GM21528 (cell line): ENCODE measurements around the gene FTL.

Source experiments
- ATAC-seq: cut with Tn5 transposase; IDR thresholded peaks from one replicate; pipeline ENCODE4 v1.9.1; 2021; ENCODE audit warnings: mild to moderate bottlenecking, moderate library complexity; ENCODE audit not compliant: unreplicated experiment, low FRiP score

FTL gene

DNA sequence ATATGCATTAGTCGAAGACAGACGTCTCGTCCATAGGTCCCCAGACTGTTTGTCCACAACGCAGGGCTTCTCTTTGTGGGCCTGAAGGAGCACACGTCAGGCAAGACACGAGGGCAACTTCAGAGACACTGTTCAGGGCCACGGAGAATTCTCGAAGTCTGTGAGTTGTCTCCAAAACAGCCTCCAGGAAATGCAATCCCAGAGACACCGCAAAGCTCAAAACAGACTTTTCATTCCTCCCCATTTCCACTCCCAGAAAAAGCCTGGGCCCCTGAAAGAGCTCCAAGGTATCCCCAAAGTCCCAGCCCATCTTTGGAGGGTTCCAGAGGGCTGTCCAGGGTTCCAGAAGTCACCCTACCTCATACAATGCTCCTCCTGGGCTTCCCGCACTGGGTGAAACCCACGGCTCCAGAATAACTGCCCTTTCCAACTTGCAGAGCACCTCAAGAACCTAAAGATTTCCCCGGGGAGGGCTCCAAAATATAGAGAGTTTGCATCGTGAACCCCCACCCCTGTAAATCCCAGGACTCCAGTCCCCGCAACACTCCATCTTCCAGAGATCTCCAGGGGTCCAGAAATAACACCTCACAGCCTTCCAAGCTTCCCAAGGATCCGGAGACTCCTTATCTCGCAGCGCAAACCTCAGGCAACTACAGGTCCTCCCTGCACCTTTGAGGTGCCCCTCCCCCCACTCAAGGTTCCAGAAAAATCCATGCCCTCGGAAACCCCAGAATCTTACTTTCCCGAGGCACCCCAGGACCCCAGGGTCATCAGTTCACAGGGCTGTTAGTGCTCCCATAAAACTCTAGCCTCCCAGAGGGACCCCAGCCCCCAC lies 687 bp upstream of the FTL start:
- no peak for ATAC-seq

DNA sequence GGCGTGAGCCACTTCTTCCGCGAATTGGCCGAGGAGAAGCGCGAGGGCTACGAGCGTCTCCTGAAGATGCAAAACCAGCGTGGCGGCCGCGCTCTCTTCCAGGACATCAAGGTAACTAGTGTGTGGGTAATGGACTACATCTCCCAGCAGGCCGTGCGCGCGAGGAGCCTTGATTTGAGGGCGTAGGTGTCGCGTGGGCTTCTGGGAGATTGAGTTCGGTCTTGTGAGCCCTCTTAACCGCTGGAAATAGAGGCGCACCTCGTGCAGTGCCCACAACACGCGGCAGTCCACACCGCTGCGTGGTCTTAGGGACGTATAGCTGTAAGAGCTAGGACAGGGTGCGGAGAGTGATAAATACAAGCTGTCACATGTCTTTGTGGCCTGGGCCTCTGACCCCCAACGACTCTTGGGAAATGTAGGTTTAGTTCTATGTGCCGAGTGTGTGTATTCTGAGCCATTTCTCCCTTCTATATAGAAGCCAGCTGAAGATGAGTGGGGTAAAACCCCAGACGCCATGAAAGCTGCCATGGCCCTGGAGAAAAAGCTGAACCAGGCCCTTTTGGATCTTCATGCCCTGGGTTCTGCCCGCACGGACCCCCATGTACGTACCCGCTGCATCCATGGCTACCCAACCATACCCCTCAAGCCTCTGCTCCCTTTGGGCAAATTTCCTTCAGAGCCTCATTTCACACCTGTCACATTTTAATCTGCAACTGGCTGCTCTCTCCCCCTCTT lies 864 bp downstream of the FTL start:
- ATAC-seq: peak; percentile 26

DNA sequence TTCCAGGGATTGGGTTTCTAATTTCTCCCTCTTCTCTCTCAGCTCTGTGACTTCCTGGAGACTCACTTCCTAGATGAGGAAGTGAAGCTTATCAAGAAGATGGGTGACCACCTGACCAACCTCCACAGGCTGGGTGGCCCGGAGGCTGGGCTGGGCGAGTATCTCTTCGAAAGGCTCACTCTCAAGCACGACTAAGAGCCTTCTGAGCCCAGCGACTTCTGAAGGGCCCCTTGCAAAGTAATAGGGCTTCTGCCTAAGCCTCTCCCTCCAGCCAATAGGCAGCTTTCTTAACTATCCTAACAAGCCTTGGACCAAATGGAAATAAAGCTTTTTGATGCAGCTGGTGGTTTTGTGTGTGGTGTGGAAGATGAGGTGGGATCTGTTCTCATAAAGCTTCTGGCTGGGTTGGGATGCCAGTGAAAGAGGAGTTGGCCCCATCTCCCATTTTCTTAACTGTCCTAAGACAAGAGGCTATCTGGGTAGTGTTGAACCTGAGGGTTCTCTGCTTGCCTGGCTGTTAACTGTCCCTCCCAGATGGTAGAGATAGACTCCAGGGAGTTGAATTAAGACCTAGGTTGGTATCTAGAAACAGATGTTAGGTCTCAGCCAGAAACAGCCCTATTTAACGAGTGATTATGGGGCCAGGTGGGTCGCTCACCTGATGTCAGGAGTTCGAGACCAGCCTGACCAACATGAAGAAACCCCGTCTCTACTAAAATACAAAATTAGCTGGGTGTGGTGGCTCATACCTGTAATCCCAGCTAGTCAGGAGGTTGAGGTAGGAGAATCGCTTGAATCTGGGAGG lies 1.6 kb downstream of the FTL start:
- ATAC-seq: no peak

DNA sequence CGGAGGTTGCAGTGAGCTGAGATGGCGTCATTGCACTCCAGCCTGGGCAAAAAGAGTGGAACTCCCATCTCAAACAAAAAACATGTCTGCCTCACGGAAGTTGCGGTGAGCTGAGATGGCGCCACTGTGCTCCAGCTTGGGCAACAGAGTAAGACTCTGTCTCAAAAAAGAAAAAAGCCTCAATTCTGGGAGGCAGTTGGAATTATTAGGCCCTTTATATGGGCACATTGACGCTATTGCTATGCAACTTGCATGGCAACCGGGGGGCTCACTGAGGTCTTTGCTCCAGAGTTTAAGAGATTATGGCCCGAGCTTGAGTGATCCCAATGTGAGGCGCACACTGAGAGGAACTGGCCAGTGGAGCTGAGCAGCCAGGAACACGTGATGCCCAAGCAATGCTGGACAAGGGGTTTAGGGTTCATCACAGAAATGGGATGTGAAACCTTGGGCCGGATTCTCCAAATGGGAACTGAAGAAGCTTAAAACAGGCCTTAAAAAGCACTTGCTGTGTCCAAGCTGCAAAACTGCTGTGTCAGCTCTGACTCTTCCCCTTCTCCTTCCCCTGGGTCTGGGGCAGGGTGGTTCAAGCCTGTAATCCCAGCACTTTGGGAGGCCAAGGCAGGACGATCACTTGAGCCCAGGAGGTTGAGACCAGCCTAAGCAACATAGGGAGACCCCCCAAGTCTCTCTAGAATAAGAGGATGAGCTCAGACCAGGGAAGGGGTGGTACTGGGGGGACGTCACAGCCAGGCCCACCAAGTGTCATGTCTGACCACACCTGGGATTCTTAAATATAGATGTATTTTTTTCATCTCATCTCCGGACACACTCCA lies 2.5 kb downstream of the FTL start:
- no peak for ATAC-seq

DNA sequence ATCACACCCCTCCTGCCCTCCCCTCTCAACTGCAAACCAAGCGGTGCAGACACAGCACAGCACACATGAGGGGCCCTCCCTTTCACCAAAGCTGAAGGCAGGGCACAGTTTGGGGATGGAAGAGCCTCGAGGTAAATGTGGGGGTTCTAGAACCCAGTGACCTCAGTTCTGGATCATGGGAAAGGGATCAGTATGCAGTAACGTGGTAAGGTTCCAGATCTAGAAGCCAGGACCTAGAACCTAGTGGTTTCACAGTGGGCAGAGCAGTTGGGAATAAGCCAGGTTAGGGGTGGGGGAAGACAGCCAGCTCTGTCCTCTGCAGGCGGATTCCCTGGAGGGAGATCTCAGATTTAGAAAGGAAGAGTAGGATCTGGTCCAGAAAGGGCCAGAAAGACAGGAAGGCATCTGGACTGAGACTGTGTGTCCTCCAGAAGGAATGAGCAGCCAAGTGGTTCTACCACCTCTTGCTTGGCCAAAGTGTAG lies 3.1 kb downstream of the FTL start:
- no peak for ATAC-seq

DNA sequence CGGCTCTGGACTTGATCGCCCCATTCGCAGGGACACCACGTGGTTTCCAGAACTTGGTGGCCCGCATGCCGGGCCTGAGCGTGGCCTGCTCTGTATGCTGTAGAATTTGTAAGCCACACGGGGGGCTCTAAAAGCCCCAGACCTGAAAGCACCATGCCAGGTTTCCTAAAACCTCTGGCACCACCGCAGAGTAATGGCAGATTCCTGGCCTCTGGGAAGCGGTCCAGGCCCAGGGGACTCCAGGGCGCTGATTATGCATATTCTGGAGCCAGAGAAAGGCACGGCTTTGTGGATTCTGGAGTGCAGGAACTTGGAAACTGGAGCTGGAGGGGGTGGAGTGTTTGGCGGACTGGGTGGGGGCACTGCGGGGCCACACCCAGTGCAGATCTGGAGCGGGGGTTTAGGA lies 3.7 kb downstream of the FTL start:
- no peak for ATAC-seq

DNA sequence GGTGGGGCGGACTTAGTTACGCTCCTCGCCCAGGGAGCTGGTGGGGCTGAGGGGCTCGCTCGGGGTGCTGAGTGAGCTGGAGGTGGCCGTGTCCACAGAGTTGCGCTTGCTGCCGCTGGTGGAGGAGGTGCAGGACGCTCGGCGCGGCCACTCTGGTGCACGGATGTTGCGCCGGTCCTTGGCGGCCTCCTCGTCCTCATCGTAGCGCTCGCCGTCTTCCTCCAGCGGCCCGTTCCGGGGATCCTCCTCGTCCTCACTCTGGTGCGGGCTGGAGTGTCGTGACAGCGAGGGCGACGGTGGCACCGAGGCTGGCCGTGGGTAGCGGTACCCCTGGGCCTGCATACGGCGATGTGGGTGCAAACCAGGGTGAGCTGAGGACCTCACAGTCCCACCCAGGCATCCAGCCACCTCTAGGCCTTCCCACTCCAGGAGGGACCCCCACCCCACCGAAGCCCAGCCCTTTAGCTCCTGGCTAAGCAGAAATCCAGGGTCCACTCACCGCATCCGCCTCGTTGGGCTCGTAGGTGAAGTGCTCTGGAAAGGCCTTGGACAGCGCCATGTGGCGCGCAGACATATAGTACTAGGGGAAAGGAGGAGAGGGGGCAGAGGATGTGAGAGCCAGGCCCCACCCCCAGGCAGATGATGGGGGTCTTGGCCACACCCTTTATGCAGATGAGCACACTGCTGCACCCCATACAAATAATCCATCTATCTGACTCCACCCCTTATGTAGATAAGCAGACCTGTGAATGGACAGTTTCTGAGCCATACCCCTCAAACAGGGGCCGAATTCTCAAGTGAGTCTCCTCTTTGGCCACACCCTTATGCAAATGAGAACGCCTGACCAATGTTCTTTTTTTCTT lies 4.4 kb downstream of the FTL start:
- no peak for ATAC-seq

DNA sequence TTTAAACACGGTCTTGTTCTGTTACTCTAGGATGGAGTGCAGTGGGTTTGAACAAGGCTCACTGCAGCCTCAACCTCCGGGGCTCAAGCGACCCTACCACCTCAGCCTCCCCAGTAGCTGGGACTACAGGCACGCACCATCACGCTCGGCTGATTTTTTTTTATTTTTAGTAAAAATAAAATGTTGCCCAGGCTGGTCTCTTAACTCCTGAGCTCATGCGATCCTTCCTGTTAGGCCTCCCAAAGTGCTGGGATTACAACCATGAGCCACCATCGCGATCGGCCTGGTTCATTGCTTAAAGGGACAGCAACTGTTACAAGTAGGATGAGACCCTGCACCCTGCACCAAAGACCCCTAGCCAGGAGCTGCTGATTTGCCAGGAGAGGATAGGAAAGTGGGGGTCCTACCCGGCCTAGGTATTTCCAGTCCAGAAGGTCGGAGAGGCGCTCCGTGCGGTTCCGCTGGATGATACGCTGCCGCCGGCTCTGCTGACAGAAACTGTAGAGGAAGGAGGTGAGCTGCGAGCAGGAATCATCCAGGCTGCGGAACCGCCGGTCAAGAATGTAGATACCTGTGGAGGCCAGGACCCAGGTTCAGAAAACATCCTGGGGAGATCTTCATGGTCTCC lies 5.1 kb downstream of the FTL start:
- ATAC-seq: no peak

DNA sequence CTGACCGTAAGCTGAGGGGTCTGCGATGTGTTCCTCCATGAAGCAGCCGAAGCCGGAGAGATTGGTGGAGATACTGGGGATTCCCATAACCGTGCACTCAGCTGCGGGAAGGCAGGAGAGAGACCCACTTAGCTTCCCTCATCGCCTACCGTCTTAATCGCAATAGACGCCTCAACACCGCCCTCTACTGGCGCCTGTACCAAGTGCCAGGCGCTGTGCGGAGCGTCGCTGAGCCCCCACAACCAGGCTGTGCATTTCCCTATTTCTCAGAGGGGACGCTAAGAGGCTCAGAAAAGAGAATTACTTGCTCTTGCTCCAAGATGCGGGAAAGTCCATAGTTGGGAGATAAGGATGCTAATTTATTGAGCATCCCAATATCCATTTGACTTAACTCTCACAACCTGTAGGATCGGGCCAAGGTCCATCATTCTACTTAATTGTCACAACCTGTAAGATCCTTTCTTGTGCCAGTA lies 5.8 kb downstream of the FTL start:
- ATAC-seq: no peak

DNA sequence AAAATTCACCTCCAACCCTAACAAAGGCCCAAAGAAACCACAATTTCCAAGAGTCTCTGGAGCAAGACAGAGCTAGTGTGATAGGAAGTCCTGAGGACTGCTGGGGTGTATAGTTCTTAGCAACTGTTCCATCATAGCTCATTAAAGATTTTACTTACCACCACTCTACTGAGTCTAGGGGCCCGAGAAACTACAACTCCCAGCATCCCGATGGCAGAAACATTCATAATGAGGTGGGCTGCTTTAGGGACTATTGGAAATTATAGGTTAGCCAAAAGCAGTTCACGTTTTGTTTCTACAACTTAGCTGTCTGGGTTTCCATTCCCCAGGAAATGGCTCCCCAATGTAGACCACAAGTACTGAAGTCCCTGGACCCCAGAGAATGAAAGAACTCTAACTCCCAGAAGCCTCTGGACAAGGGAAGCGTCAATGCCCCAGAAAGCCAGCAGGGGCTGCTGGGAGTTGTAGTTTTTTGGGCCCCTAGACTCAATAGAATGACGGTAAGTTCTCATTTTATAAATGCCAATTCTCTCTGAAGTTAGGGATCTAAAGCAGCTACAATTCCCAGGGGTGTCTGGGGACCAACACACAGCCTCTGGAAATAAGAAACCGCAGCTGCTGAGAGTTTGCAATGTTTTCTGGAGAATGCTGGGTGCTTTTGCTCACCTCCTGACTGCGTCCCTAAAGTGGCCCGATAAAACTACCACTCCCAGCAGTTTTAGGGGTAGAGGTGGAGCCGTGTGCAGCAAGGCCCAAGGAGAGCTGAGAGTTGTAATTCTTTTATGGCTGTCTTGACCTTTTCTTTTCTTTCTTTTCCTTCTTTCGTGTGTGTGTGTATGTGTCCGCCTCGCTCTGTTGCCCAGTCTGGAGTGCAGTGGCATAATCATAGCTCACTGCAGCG lies 11.1 kb downstream of the FTL start:
- ATAC-seq: no peak

DNA sequence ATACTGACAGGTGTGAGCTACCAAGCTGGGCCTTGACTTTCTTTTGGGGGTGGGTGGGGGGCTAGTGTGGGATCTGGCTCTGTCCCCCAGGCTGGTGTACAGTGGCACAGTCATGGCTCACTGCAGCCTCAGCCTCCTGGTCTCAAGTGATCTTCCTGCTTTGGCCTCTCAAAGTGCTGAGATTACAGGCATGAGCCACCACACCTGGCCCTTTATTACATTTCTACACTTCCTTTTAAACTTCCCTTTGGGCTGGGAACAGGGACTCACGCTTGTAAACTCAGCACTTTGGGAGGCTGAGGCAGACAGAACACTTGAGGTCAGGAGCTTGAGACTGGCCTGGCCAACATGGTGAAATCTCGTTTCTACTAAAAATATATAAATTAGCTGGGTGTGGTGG lies 12.0 kb downstream of the FTL start:
- ATAC-seq: no peak

DNA sequence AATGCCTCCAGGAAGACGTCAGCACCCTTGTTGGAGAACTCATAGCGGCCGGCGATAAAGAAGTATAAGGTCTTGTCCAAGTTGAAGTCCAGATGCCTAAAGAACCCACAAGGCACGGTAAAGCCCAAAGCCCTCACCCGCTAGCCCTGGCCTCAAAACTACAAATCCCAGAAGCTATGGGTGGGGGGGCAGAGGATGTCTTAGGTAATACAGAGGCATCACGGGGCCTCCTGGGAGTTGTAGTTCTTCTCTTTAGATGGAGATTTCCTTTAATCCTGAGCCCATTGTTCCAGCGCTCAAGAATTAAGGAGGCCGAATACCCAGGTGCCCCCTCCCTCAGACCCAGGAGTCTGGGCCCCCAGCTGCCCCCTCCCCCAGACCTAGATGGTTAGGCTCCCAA lies 17.2 kb downstream of the FTL start:
- ATAC-seq: no peak

DNA sequence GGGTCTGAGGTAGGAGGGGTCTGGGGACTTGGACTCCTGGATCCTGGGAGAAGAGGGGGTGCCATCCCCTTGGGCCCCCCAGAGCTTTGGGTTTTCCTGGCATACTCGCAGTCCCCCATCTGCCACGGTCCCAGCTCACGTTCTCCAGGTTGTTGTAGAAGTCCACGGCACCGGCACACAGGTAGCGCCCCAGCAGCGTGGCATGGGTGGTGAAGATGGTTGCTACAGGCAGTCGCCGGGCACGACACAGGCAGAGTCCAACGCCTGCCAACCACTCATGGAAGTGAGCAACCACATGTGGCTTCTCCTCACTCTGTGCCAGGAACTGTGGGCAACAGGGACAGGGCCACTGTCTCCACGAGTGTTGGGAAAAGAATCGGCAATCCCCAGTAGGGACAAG lies 20.6 kb downstream of the FTL start:
- no peak for ATAC-seq

DNA sequence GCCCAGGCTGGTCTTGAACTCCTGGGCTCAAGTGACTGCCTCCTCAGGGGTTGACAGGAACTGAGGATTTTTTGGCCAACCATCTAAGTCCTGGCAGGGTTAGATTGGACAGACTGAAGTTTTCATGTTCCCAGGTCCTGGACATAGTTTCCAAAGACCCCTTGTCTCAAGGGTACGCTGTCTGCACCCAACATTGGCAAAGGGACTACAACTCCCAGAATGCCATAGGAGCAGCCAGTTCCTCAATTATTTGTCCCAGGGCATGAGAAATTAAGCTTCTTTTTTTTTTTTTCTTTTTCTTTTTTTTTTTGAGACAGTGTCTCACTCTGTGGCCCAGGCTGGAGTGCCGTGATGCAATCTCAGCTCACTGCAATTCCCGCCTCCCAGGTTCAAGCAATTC lies 21.1 kb downstream of the FTL start:
- ATAC-seq: no peak

DNA sequence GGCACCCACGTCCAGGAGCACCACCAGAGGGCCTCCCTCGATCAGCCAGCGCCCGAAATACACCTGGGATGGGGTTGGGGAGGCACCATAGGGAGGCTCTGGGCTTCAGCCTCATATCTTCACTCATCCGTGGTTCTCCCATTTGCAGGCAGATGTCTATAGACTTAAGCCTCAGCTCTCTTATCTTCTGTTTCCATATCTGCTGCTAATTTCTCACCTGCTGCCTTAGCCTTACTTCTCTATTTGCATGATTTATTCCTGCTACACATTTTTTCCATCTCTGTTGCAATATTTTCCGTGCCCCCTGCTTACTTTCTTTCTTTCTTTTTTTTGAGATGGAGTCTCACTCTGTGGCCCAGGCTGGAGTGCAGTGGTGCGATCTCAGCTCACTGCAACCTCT lies 22.2 kb downstream of the FTL start:
- no peak for ATAC-seq

DNA sequence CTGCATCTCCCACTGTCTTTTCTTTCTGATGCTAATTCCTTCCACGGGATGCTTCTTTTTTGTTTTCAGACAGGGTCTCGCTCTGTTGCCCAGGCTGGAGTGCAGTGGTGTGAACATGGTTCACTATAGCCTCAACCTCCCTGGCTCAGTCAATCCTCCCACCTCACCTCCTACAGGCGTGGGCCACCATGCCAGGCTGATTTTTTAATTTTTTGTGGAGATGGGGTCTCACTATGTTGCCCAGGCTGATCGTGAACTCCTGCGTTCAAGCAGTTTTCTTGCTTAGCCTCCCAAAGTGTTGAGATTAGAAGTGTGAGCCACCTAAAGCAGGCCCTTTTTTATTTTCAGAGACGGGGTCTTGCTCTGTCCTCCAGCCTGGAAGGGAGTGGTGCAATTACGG lies 23.2 kb downstream of the FTL start:
- ATAC-seq: no peak

DNA sequence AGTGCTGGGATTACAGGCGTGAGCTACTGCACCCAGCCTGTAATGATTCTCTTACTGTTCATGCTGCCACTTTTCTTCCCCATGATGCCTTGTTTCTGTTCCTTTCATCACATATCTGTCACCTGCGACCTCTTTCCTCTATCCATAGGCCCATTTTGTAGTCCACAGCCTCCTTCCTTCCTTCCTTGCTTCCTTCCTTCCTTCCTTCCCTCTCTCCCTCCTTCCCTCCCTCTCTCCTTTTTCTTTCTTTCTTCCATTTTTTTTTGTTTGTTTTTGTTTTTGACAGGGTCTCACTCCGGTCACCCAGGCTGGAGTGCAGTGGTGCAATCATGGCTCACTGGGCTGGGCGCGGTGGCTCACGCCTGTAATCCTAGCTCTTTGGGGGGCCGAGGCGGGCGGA lies 23.8 kb downstream of the FTL start:
- no peak for ATAC-seq
